GM19372 (cell line): Measurements from ENCODE around the gene MDH2.
"Not testable (repeated sequence)": the region's sequence is repeated elsewhere in the genome, so short reads cannot be mapped to it uniquely, and the experiment has no call there.

Source experiments
- ATAC-seq: cut with Tn5 transposase; IDR thresholded peaks from one replicate; pipeline ENCODE4 v1.9.1; 2021; ENCODE audit warnings: mild to moderate bottlenecking, low read depth, moderate library complexity; ENCODE audit not compliant: unreplicated experiment

MDH2 gene

GRCh38 chr7:76071316-76072242 lies 23.7 kb downstream of the MDH2 start:
- no peak for ATAC-seq

DNA sequence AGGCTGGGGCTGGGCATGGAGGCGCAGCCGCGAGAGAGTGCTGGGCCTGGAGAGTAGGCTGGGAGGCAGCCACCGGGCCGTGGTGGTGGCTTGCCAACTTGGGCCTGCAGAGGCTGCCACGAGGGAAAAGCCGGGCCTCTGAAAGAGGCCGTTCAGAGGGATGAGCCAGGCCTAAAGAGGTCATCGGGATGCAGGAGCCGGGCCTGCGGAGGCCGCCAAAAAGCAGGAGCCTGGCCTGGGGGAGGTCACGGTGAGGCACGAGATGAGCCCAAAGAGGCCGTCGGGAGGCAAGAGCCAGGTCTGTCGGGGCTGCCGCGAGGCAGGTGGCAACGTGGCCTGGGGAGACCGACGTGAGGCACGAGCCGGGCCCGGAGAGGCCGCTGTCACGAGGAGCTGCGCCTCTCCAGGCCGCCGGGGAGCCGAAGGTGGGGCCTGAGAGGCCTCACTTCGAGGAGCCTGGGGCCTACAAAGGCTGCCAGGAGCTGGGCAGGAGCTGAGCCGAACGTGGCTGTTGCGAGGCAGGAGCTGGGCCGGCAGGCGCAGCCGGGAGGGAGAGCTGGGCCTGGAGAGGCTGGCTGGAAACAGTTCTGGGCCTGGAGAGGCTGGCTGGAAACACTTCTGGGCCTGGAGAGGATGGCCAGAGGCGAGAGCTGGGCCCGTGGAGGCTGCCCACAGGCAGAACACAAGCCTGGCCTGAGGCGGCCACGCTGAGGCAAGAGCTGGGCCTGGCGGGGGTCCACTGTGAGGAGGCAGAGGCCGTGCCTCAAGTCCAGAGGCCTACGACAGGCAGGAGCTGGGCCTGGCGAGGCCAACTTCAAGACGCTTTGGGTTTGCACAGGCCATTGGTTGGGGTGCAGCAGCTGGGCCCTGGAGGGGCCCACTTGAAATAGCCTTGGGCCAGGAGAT lies 24.6 kb downstream of the MDH2 start:
- no peak for ATAC-seq

GRCh38 chr7:76073335-76073990 lies 25.6 kb downstream of the MDH2 start:
- no peak for ATAC-seq

- no peak for ATAC-seq
Observed at GRCh38 chr7:76074306-76074971, 26.5 kb downstream of the MDH2 start.

- no peak for ATAC-seq
Observed at GRCh38 chr7:76074972-76075370, 27.1 kb downstream of the MDH2 start.

DNA sequence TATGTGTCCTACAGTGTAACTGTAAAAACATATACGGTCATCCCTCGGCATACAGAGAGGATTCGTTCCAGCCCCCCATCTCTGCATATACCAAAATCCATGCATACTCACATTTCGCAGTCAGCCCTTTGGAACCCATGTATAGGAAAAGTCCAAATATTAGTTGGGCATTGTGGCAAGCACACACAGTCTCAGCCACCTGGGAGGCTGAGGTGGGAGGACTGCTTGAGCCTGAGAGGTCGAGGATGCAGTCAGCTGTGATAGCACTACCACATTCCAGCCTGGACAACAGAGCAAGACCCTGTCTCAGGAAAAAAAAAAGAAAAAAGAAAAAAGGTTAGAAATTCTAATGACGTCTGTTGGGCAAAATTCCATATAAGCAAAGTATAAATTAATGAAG lies 29.1 kb downstream of the MDH2 start:
- no peak for ATAC-seq

GRCh38 chr7:76077435-76077834 lies 29.5 kb downstream of the MDH2 start:
- no peak for ATAC-seq

GRCh38 chr7:76080204-76080603 lies 32.3 kb downstream of the MDH2 start:
- ATAC-seq, result no peak

- ATAC-seq, result not testable (repeated sequence)
Observed at GRCh38 chr7:76084115-76084514, 36.2 kb downstream of the MDH2 start.

DNA sequence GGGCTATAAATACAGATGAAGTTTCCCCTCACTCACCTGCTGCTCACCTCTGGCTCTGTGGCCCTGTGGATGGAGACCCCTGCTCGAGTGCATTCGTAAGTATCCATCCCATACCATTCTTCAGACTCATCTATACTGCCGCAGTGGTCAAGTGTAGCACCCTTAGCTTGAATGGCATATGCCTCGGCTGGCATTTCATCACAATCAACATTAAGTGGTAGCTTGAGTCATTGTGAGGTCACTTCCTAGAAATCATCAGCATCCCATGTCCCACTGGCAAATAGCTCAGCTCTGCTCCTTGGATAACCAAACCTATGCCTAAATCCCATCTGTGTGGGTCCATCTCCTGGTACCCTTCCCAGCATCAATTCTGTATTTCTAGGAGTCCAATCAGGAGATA lies 38.2 kb downstream of the MDH2 start:
- ATAC-seq, result no peak

DNA sequence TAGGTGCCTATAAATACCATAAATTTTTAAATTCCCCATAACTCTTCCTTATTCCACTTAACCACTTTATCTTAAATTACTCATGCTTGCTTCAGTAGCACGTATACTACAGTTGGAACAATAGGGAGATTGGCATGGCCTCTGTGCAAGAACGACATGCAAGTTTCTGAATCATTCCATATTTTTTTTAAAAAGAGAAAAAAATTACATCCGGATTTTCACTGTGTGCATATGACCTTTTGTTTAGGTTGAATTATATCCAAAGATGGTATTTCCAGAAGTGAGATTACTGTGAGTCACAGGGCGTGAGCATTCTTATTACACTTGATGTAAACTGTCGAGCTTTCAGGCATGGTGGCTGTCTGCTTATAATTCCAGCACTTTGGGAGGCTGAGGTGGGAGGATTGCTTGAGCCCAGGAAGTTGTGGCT lies 39.5 kb downstream of the MDH2 start:
- ATAC-seq, result not testable (repeated sequence)

- ATAC-seq, result no peak
Observed at GRCh38 chr7:76089865-76090475, 42.1 kb downstream of the MDH2 start.

GRCh38 chr7:76091506-76091905 lies 43.6 kb downstream of the MDH2 start:
- ATAC-seq, result no peak

DNA sequence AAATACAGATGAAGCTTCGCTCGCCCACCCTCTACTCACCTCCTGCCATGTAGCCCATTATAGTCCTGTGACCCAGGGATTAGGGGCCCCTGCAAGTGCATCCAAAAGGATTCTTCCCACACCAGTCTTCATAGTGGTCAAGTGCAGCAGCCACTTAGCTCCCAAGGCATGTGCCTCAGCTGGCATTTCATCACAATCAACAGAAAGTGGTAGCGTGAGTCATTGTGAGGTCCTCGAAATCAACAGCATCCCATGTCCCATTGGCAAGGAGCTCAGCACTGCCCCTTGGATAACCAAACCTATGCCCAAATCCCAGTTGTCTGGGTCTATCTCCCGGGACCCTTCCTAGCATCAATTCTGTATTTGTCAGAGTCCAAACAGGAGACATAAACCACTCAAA lies 45.6 kb downstream of the MDH2 start:
- not testable (repeated sequence) for ATAC-seq

- ATAC-seq, result not testable (repeated sequence)
Observed at GRCh38 chr7:76094326-76094725, 46.4 kb downstream of the MDH2 start.

- ATAC-seq, result no peak
Observed at GRCh38 chr7:76095908-76096307, 48.0 kb downstream of the MDH2 start.

- ATAC-seq, result not testable (repeated sequence)
Observed at GRCh38 chr7:76101693-76102437, 54.0 kb downstream of the MDH2 start.

- ATAC-seq, result not testable (repeated sequence)
Observed at GRCh38 chr7:76103788-76104187, 55.9 kb downstream of the MDH2 start.

DNA sequence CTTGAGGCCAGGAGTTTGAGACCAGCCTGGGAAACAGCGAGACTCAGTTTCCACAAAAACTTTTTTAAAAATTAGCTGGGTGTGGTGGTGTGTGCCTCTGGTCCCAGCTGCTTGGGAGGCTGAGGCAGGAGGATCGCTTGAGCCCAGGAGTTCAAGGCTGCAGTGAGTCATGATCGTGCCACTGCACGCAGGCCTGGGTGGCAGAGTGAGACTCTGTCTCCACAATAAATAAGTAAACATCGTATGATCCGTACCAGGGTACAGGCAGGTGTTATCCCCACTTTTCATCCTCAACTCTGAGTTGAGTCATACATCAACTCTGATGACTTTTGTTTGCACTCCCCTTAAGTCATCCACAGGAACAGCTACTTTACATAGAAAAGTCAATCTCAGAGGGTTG lies 58.2 kb downstream of the MDH2 start:
- not testable (repeated sequence) for ATAC-seq
